ENCODE results near the gene NR6A1.

NR6A1 gene

GRCh38 chr9:124742940-124743339 lies 28.2 kb downstream of the NR6A1 start:
- peaks cover 2% of the 10 kb centered on the region; the same call in 1 of the 2 replicates for H3K4me1 ChIP-seq (ENCODE audit: control insufficient read depth, insufficient read depth, low read length)
- no peaks in the 10 kb centered on the region for H3K9me3 ChIP-seq (ENCODE audit: control insufficient read depth, insufficient read depth, low read depth, low read length)
- H3K36me3 ChIP-seq (ENCODE audit: control insufficient read depth in 2 of 2, insufficient read depth in 1 of 2, low read length in 2 of 2), result no peaks in the 10 kb centered on the region
- no peak overlapping the region for H3K4me3 ChIP-seq (ENCODE audit: low read depth, low read length)
- CTCF ChIA-PET, result interaction anchor here (0.6 to 2.9 kb wide), 14 partner anchors 9 to 351 kb away, joined by 3 to 19 read pairs (median 5); partner anchors contain the start of gene WDR38
- TF ChIP-seq PATZ1 (tag by site-specific recombination; IDR thresholded peaks at IDR 0.05), result no peak
- TF ChIP-seq ZNF391 (tag by site-specific recombination; IDR thresholded peaks at IDR 0.05; ENCODE audit: borderline replicate concordance, low read depth), result no peak
- no peak for TF ChIP-seq ZFP41 (tag by site-specific recombination; IDR thresholded peaks at IDR 0.05; ENCODE audit: borderline replicate concordance)
- TF ChIP-seq ZNF610 (tag by site-specific recombination; IDR thresholded peaks at IDR 0.05; ENCODE audit: borderline replicate concordance), result no peak
- no peak for TF ChIP-seq ZNF621 (tag by site-specific recombination; IDR thresholded peaks at IDR 0.05)
- TF ChIP-seq ZNF19 (tag by site-specific recombination; IDR thresholded peaks at IDR 0.05; ENCODE audit: low read depth), result no peak
- TF ChIP-seq ZNF707 (tag by site-specific recombination; IDR thresholded peaks at IDR 0.05), result no peak
- no peak for TF ChIP-seq KLF16 (tag by site-specific recombination; IDR thresholded peaks at IDR 0.05)
- no peak for TF ChIP-seq ZNF112 (tag by site-specific recombination; IDR thresholded peaks at IDR 0.05)
- no peak for TF ChIP-seq ZNF548 (tag by site-specific recombination; IDR thresholded peaks at IDR 0.05)
- TF ChIP-seq ZBTB20 (tag by site-specific recombination; IDR thresholded peaks at IDR 0.05), result no peak
- TF ChIP-seq ZNF223 (tag by site-specific recombination; IDR thresholded peaks at IDR 0.05), result no peak
- no peak for TF ChIP-seq ZFP3 (tag by site-specific recombination; IDR thresholded peaks at IDR 0.05; ENCODE audit: low read depth)
- no peak for TF ChIP-seq YY2 (tag by site-specific recombination; IDR thresholded peaks at IDR 0.05)
- TF ChIP-seq ZNF585B (tag by site-specific recombination; IDR thresholded peaks at IDR 0.05), result no peak
- no peak for TF ChIP-seq HOXC10 (CRISPR knock-in tag; IDR thresholded peaks at IDR 0.05)
- TF ChIP-seq INSM2 (tag by site-specific recombination; IDR thresholded peaks at IDR 0.05), result no peak
- TF ChIP-seq SCRT2 (tag by site-specific recombination; IDR thresholded peaks at IDR 0.05), result no peak
- H3K27ac ChIP-seq (ENCODE audit: extremely low read depth, low read depth, low read length), result no peak overlapping the region
- POLR2A ChIA-PET, result interaction anchor here (0.6 to 1.4 kb wide), 3 partner anchors 11 to 119 kb away, joined by 3 to 10 read pairs (median 3); partner anchors contain the start of genes ARPC5L and RPL35

GRCh38 chr9:124741662-124742061 lies 29.4 kb downstream of the NR6A1 start:
- Histone ChIP-seq H3K9me3 (ENCODE audit: control insufficient read depth, insufficient read depth, low read depth, low read length) (no peaks in the 10 kb centered on the region), H3K27ac (ENCODE audit: extremely low read depth, low read depth, low read length) (no peak overlapping the region), H3K4me1 (ENCODE audit: control insufficient read depth, insufficient read depth, low read length) (peaks cover 2% of the 10 kb centered on the region; the same call in 1 of the 2 replicates), H3K4me3 (ENCODE audit: low read depth, low read length) (no peak overlapping the region), H3K36me3 (ENCODE audit: control insufficient read depth in 2 of 2, insufficient read depth in 1 of 2, low read length in 2 of 2) (no peaks in the 10 kb centered on the region)
- ChIA-PET POLR2A (no interaction called here), CTCF (interaction anchor here (0.6 to 1.0 kb wide), 2 partner anchors 10 to 21 kb away, joined by 3 read pairs; no protein-coding TSS in a partner anchor)
- peak; percentile 69; the same call in 1 of the 2 replicates for TF ChIP-seq ZBTB17 (tag by site-specific recombination; IDR thresholded peaks at IDR 0.05)
- 0 out of 2 replicates have a peak, but pooled peaks have one; percentile 15 for TF ChIP-seq ZNF629 (tag by site-specific recombination; IDR thresholded peaks at IDR 0.05)
- TF ChIP-seq OSR2 (tag by site-specific recombination; IDR thresholded peaks at IDR 0.05), result peak; percentile 47; the same call in 1 of the 2 replicates
- TF ChIP-seq PRDM4 (tag by site-specific recombination; IDR thresholded peaks at IDR 0.05), result no peak

Data from HEK293 (cell line).